GM19025 (cell line): ENCODE measurements around the gene PXYLP1.

Experiments used
- ATAC-seq: cut with Tn5 transposase; IDR thresholded peaks from one replicate; pipeline ENCODE4 v1.9.1; 2021; ENCODE audit warnings: mild to moderate bottlenecking, low read depth, moderate library complexity; ENCODE audit not compliant: unreplicated experiment

Gene PXYLP1

GRCh38 chr3:141246958-141247301 is 15.3 kb downstream of the PXYLP1 start:
- no peak for ATAC-seq

GRCh38 chr3:141248064-141248463 is 16.4 kb downstream of the PXYLP1 start:
- ATAC-seq, result no peak

- ATAC-seq, result no peak
Observed at GRCh38 chr3:141249041-141249440, 17.4 kb downstream of the PXYLP1 start.

- ATAC-seq, result no peak
Observed at GRCh38 chr3:141250342-141250741, 18.7 kb downstream of the PXYLP1 start.

GRCh38 chr3:141250828-141251227 is 19.2 kb downstream of the PXYLP1 start:
- ATAC-seq, result no peak

GRCh38 chr3:141253326-141253725 is 21.7 kb downstream of the PXYLP1 start:
- ATAC-seq, result no peak

- ATAC-seq, result no peak
Observed at GRCh38 chr3:141253811-141254210, 22.2 kb downstream of the PXYLP1 start.

GRCh38 chr3:141255137-141255845 is 23.7 kb downstream of the PXYLP1 start:
- ATAC-seq, result no peak

- no peak for ATAC-seq
Observed at GRCh38 chr3:141255846-141256261, 24.2 kb downstream of the PXYLP1 start.

GRCh38 chr3:141256820-141257219 is 25.2 kb downstream of the PXYLP1 start:
- no peak for ATAC-seq

- ATAC-seq, result no peak
Observed at GRCh38 chr3:141257961-141258360, 26.3 kb downstream of the PXYLP1 start.

- ATAC-seq, result no peak
Observed at GRCh38 chr3:141258973-141259372, 27.3 kb downstream of the PXYLP1 start.

- no peak for ATAC-seq
Observed at GRCh38 chr3:141259821-141260629, 28.4 kb downstream of the PXYLP1 start.

GRCh38 chr3:141260630-141260927 is 29.0 kb downstream of the PXYLP1 start:
- ATAC-seq, result no peak

GRCh38 chr3:141261472-141262307 is 30.1 kb downstream of the PXYLP1 start:
- ATAC-seq, result no peak

GRCh38 chr3:141262308-141262705 is 30.7 kb downstream of the PXYLP1 start:
- no peak for ATAC-seq

GRCh38 chr3:141266186-141266585 is 34.6 kb downstream of the PXYLP1 start:
- no peak for ATAC-seq

GRCh38 chr3:141266797-141267555 is 35.4 kb downstream of the PXYLP1 start:
- ATAC-seq, result peak; percentile 65

GRCh38 chr3:141267629-141268028 is 36.0 kb downstream of the PXYLP1 start:
- no peak for ATAC-seq

- no peak for ATAC-seq
Observed at GRCh38 chr3:141268306-141268705, 36.7 kb downstream of the PXYLP1 start.

GRCh38 chr3:141268791-141269190 is 37.2 kb downstream of the PXYLP1 start:
- no peak for ATAC-seq
